BJ (cell line): Measurements from ENCODE around the gene POU1F1. TPM values are rescaled to one million over a fixed set of nuclear protein-coding genes. Genes with fewer than 3 reads are reported as not detected.
A peak's percentile ranks its signal among the peaks of the same experiment; 100 is the strongest.

ENCODE experiments used
- CTCF ChIA-PET: fragments of 350-600 bp; formaldehyde crosslinking; extraction: SDS; loops from one replicate; lab custom pipeline; 2021; ENCODE audit warnings: antibody characterized with exemption, inconsistent platforms; lab: Yijun Ruan, JAX
- POLR2A ChIA-PET: fragments of 300-600 bp; sonication (Branson Sonifier 250); formaldehyde crosslinking; extraction: SDS; loops from one replicate; lab custom pipeline; 2021; ENCODE audit warnings: antibody characterized with exemption; lab: Charles Lee
- DNase-seq: peaks from one replicate; pipeline ENCODE4 v3.0.0-alpha.2; 2011; ENCODE audit warnings: low read depth
- H3K27me3 ChIP-seq: 2 replicates; pipeline ENCODE4 v1.6.0; 2011; ENCODE audit warnings: low read length; ENCODE audit not compliant: control insufficient read depth, insufficient read depth
- H3K36me3 ChIP-seq: 2 replicates; pipeline ENCODE4 v1.5.1; 2011; ENCODE audit warnings: low read length; ENCODE audit not compliant: control insufficient read depth, insufficient read depth
- H3K4me3 ChIP-seq: 2 replicates; pipeline ENCODE4 v1.5.1; 2011; ENCODE audit warnings: low read depth, mild to moderate bottlenecking, control low read depth, low read length
- CTCF ChIP-seq: IDR thresholded peaks from 2 replicates; pipeline ENCODE4 v1.5.1; 2011; ENCODE audit warnings: low read depth, mild to moderate bottlenecking, control low read depth, inconsistent platforms, low read length, moderate library complexity; ENCODE audit not compliant: insufficient read depth
- polyA plus RNA-seq: library from polyadenylated mRNA; depleted of rRNA; stranded (reverse); fragments of >200 nt; gene quantifications from 2 replicates; pipeline ENCODE4 v1.2.3, GENCODE V29; 2011

The POU1F1 gene
- polyA plus RNA-seq, 1 experiment = not detected

- H3K36me3 ChIP-seq = no peaks in the 10 kb centered on the region
- CTCF ChIA-PET = interaction anchor here (0.7 to 4.6 kb wide), 18 partner anchors 9 to 711 kb away, joined by 3 to 23 read pairs (median 4); no protein-coding TSS in a partner anchor
- peak; percentile 55 for TF ChIP-seq CTCF
- H3K4me3 ChIP-seq = no peak overlapping the region
- peaks cover 1% of the 10 kb centered on the region; the same call in 1 of the 2 replicates for H3K27me3 ChIP-seq
- no peak for DNase-seq
- POLR2A ChIA-PET = no interaction called here
Observed at GRCh38 chr3:87298111-87298718, 21.8 kb upstream of the POU1F1 start.

DNA sequence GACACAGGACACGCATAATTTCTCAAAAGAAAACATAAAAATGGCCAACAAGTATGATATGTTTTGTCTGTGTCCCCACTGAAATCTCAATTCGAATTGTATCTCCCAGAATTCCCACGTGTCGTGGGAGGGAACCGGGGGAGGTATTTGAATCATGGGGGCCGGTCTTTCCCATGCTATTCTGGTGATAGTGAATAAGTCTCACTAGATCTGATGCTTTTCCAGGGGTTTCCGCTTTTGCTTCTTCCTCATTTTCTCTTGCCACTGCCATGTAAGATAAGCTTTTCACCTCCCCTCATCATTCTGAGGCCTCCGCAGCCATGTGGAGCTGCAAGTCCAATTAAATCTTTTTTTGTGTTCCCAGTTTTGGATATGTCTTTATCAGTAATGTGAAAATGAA, 12.1 kb upstream of the POU1F1 start:
- CTCF ChIA-PET = no interaction called here
- Histone ChIP-seq H3K4me3 (no peak overlapping the region), H3K36me3 (no peaks in the 10 kb centered on the region), H3K27me3 (no peaks in the 10 kb centered on the region)
- DNase-seq = no peak
- POLR2A ChIA-PET = no interaction called here
- TF ChIP-seq CTCF = no peak

DNA sequence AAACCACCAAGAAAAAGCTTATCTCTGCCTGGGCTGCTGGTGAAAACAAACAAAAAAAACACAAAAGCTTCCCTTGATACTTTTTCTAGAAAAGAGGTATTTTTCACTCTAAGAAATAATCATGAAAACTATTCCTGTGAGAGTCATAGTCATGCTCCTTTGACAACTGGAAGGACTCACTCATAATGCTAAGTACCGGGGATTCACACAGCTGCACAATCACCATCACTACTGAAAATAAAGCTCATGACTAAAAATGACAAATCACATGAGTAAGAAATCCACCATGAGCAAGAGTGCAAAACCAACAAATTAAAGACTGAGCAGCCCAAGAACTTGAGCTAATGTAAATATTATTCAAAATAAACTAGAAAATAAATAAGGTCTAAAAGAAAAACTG, 10.6 kb upstream of the POU1F1 start:
- DNase-seq = no peak
- no peaks in the 10 kb centered on the region for H3K36me3 ChIP-seq
- ChIA-PET CTCF (interaction anchor here (0.7 to 2.7 kb wide), 4 partner anchors 11 to 514 kb away, joined by 3 to 15 read pairs (median 3); partner anchors contain the start of gene POU1F1), POLR2A (no interaction called here)
- no peaks in the 10 kb centered on the region for H3K27me3 ChIP-seq
- H3K4me3 ChIP-seq = no peak overlapping the region
- no peak for TF ChIP-seq CTCF

- Histone ChIP-seq H3K4me3 (no peak overlapping the region), H3K36me3 (no peaks in the 10 kb centered on the region), H3K27me3 (no peaks in the 10 kb centered on the region)
- DNase-seq = no peak
- ChIA-PET CTCF (interaction anchor here (5.1 kb wide), 1 partner anchor 13 kb away, joined by 27 read pairs; no protein-coding TSS in a partner anchor), POLR2A (no interaction called here)
- no peak for TF ChIP-seq CTCF
Observed at GRCh38 chr3:87272718-87273341, 3.6 kb downstream of the POU1F1 start.

GRCh38 chr3:87270908-87271700, 5.3 kb downstream of the POU1F1 start:
- no peaks in the 10 kb centered on the region for H3K36me3 ChIP-seq
- ChIA-PET POLR2A (no interaction called here), CTCF (interaction anchor here (0.6 to 5.1 kb wide), 4 partner anchors 11 to 518 kb away, joined by 3 to 27 read pairs (median 4); no protein-coding TSS in a partner anchor)
- H3K4me3 ChIP-seq = no peak overlapping the region
- no peak for DNase-seq
- no peak for TF ChIP-seq CTCF
- no peaks in the 10 kb centered on the region for H3K27me3 ChIP-seq
